ENCODE data around the gene TFDP2.
A peak's percentile ranks its signal among the peaks of the same experiment; 100 is the strongest.
"Not testable (repeated sequence)": the region's sequence is repeated elsewhere in the genome, so short reads cannot be mapped to it uniquely, and the experiment has no call there.

TFDP2 gene

GRCh38 chr3:142009029-142009428, 140.3 kb downstream of the TFDP2 start:
- TF ChIP-seq MYC (IDR thresholded peaks at IDR 0.05; ENCODE audit: low read depth, low read length) (no peak), POLR2A (IDR thresholded peaks at IDR 0.05; ENCODE audit: extremely low read depth, insufficient read length) (no peak), CTCF (IDR thresholded peaks at IDR 0.05; ENCODE audit: low read depth, low read length) (no peak)
- TF ChIP-seq, protein P1, sequence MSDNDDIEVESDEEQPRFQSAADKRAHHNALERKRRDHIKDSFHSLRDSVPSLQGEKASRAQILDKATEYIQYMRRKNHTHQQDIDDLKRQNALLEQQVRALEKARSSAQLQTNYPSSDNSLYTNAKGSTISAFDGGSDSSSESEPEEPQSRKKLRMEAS (IDR thresholded peaks at IDR 0.05; ENCODE audit: low read depth, low read length): no peak
- no peak overlapping the region for H3K4me3 ChIP-seq (ENCODE audit: low read depth, low read length)
- no peak for DNase-seq (ENCODE audit: low read depth)

- TF ChIP-seq MYC (IDR thresholded peaks at IDR 0.05; ENCODE audit: low read depth, low read length): no peak
- no peak for DNase-seq (ENCODE audit: low read depth)
- no peak overlapping the region for H3K4me3 ChIP-seq (ENCODE audit: low read depth, low read length)
These were observed 141.5 kb downstream of the TFDP2 start for GRCh38 chr3:142007710-142008399.

GRCh38 chr3:142004957-142005356, 144.4 kb downstream of the TFDP2 start:
- H3K4me3 ChIP-seq (ENCODE audit: low read depth, low read length); DNase-seq (ENCODE audit: low read depth): not testable (repeated sequence)

DNA sequence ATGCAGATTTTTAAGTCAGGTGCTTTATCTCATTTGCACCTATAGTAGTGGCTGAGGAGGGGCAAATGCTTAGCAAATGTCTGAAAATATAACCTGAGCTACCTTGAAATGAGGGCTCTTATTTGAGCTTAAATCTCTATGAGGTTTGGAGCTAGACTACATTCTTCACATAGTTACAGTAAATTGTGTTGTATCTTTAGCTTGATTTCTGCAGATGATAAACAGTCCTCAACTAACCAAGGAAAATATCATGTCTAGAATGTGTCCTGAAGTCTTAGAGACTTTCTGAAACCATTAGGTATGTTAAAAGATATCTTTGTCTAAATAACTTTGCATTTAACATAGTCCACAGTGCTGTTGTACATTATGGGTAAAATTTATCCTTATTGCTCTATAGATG, 145.3 kb downstream of the TFDP2 start:
- no peak for DNase-seq (ENCODE audit: low read depth)
- H3K4me3 ChIP-seq (ENCODE audit: low read depth, low read length): no peak overlapping the region
- TF ChIP-seq POLR2A (IDR thresholded peaks at IDR 0.05; ENCODE audit: extremely low read depth, insufficient read length) (no peak), CTCF (IDR thresholded peaks at IDR 0.05; ENCODE audit: low read depth, low read length) (no peak), MYC (IDR thresholded peaks at IDR 0.05; ENCODE audit: low read depth, low read length) (no peak)
- TF ChIP-seq, protein P1 (IDR thresholded peaks at IDR 0.05; ENCODE audit: low read depth, low read length): no peak

- no peak overlapping the region for H3K4me3 ChIP-seq (ENCODE audit: low read depth, low read length)
- no peak for TF ChIP-seq CTCF (IDR thresholded peaks at IDR 0.05; ENCODE audit: low read depth, low read length)
- no peak for DNase-seq (ENCODE audit: low read depth)
These were observed 146.1 kb downstream of the TFDP2 start for GRCh38 chr3:142003291-142003690.

DNA sequence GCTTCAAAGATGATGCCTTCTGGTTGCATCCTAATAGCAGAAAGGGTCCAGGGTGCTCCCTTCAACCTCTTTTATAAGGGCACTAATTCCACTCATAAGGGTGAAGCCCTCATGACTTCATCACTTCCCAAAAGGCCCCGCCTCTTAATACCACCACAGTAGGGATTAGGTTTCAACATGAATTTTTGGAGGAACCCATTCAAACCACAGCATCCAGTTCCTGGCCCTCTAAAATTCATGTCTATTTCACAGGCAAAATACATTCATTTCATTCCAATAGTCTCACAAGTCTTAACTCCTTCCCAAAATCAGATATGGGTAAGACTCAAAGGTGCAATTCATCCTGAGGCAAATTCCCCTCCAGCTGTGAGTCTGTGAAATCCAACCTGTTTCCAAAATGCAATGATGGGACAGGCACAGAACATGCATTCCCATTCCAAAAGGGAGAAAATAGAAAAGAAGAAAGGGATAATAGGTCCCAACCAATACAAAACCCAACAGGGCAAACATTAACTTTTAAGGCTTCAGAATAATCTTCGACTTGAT, 148.9 kb downstream of the TFDP2 start:
- no peak overlapping the region for H3K4me3 ChIP-seq (ENCODE audit: low read depth, low read length)
- DNase-seq (ENCODE audit: low read depth): no peak
- no peak for TF ChIP-seq POLR2A (IDR thresholded peaks at IDR 0.05; ENCODE audit: extremely low read depth, insufficient read length)
- no peak for TF ChIP-seq CTCF (IDR thresholded peaks at IDR 0.05; ENCODE audit: low read depth, low read length)
- TF ChIP-seq MYC (IDR thresholded peaks at IDR 0.05; ENCODE audit: low read depth, low read length): no peak
- TF ChIP-seq, protein P1 (IDR thresholded peaks at IDR 0.05; ENCODE audit: low read depth, low read length): no peak

- TF ChIP-seq, protein P1 (IDR thresholded peaks at IDR 0.05; ENCODE audit: low read depth, low read length): no peak
- no peak for TF ChIP-seq CTCF (IDR thresholded peaks at IDR 0.05; ENCODE audit: low read depth, low read length)
- TF ChIP-seq POLR2A (IDR thresholded peaks at IDR 0.05; ENCODE audit: extremely low read depth, insufficient read length): no peak
- peak; percentile 24 for DNase-seq (ENCODE audit: low read depth)
- no peak overlapping the region for H3K4me3 ChIP-seq (ENCODE audit: low read depth, low read length)
These were observed 150.6 kb downstream of the TFDP2 start for GRCh38 chr3:141998669-141999290.

Measured in NB4 (cell line).